Type B pancreatic cell (in vitro differentiated cells): ENCODE results near the gene IGF1R. TPM values are rescaled to one million over a fixed set of nuclear protein-coding genes. Genes with fewer than 3 reads are reported as not detected.

Experiments used
- DNase-seq: peaks from one replicate; pipeline ENCODE4 v3.0.0; 2021; ENCODE audit warnings: mixed read lengths; ENCODE audit not compliant: unreplicated experiment; ENCODE audit errors: extremely low spot score
- H3K27ac Mint-ChIP-seq: 2 replicates; pipeline ENCODE4 v1.8.0; 2021; ENCODE audit warnings: mild to moderate bottlenecking, mixed read lengths
- H3K27me3 Mint-ChIP-seq: 2 replicates; pipeline ENCODE4 v1.8.0; 2021; ENCODE audit warnings: mixed read lengths
- H3K36me3 Mint-ChIP-seq: 2 replicates; pipeline ENCODE4 v1.8.0; 2021; ENCODE audit warnings: mixed read lengths
- H3K4me1 Mint-ChIP-seq: one replicate; pipeline ENCODE4 v1.8.0; 2021; ENCODE audit warnings: mixed read lengths; ENCODE audit not compliant: unreplicated experiment
- H3K4me3 Mint-ChIP-seq: 2 replicates; pipeline ENCODE4 v1.8.0; 2021; ENCODE audit warnings: mild to moderate bottlenecking, mixed read lengths
- H3K9me3 Mint-ChIP-seq: 2 replicates; pipeline ENCODE4 v1.8.0; 2021; ENCODE audit warnings: mixed read lengths
- CTCF ChIP-seq: fragments of 200-600 bp; sonication (generic); conservative IDR thresholded peaks from 2 replicates; pipeline ENCODE4 v1.5.0; 2021; ENCODE audit warnings: antibody characterized with exemption, mild to moderate bottlenecking
- total RNA-seq: library from RNA; stranded (reverse); gene quantifications from 2 replicates; pipeline ENCODE4 v1.2.1, GENCODE V29; 2021; ENCODE audit warnings: low replicate concordance

The IGF1R gene
- total RNA-seq, 1 donor from 2014 or later, result 87.1 TPM

GRCh38 chr15:98737721-98738120 lies 89.4 kb downstream of the IGF1R start:
- peaks cover 78% of the 10 kb centered on the region for H3K4me1 Mint-ChIP-seq
- peak overlapping the region; percentile 17 for H3K4me3 Mint-ChIP-seq
- no peak overlapping the region for H3K27ac Mint-ChIP-seq
- H3K9me3 Mint-ChIP-seq, result peaks cover 6% of the 10 kb centered on the region
- H3K27me3 Mint-ChIP-seq, result no peaks in the 10 kb centered on the region
- no peak for TF ChIP-seq CTCF
- H3K36me3 Mint-ChIP-seq, result peaks cover 14% of the 10 kb centered on the region
- DNase-seq, result no peak

GRCh38 chr15:98738689-98739401 lies 90.5 kb downstream of the IGF1R start:
- Mint-ChIP-seq H3K9me3 (peaks cover 6% of the 10 kb centered on the region), H3K4me1 (peaks cover 78% of the 10 kb centered on the region), H3K4me3 (no peak overlapping the region), H3K27ac (peak overlapping the region; percentile 41), H3K27me3 (no peaks in the 10 kb centered on the region), H3K36me3 (peaks cover 10% of the 10 kb centered on the region)
- DNase-seq, result no peak
- no peak for TF ChIP-seq CTCF

- Mint-ChIP-seq H3K27ac (no peak overlapping the region), H3K9me3 (peaks cover 5% of the 10 kb centered on the region), H3K4me3 (no peak overlapping the region), H3K36me3 (peaks cover 8% of the 10 kb centered on the region), H3K4me1 (peaks cover 81% of the 10 kb centered on the region), H3K27me3 (no peaks in the 10 kb centered on the region)
- no peak for DNase-seq
- no peak for TF ChIP-seq CTCF
Measured at GRCh38 chr15:98740295-98740694, 92.0 kb downstream of the IGF1R start.

- Mint-ChIP-seq H3K4me1 (peaks cover 81% of the 10 kb centered on the region), H3K36me3 (peaks cover 8% of the 10 kb centered on the region), H3K9me3 (peaks cover 5% of the 10 kb centered on the region), H3K27ac (no peak overlapping the region), H3K27me3 (no peaks in the 10 kb centered on the region), H3K4me3 (no peak overlapping the region)
- no peak for TF ChIP-seq CTCF
- no peak for DNase-seq
Measured at GRCh38 chr15:98740963-98741362, 92.6 kb downstream of the IGF1R start.

- no peak for TF ChIP-seq CTCF
- peaks cover 79% of the 10 kb centered on the region for H3K4me1 Mint-ChIP-seq
- no peak for DNase-seq
- peaks cover 8% of the 10 kb centered on the region for H3K36me3 Mint-ChIP-seq
- no peak overlapping the region for H3K27ac Mint-ChIP-seq
- peaks cover 5% of the 10 kb centered on the region for H3K9me3 Mint-ChIP-seq
- no peaks in the 10 kb centered on the region for H3K27me3 Mint-ChIP-seq
- H3K4me3 Mint-ChIP-seq, result no peak overlapping the region
Measured at GRCh38 chr15:98743177-98743576, 94.8 kb downstream of the IGF1R start.
